ENCODE results near the gene SAXO1. TPM values are rescaled to one million over a fixed set of nuclear protein-coding genes. Genes with fewer than 3 reads are reported as not detected.
"Not testable (repeated sequence)": the region's sequence is repeated elsewhere in the genome, so short reads cannot be mapped to it uniquely, and the experiment has no call there.

The SAXO1 gene
- total and polyA plus RNA-seq, 10 donors: 0.02 to 0.89 (median 0.25) TPM; not detected in 4

- H3K27me3 ChIP-seq (replicated peaks in 1 of 7): no peaks in the 10 kb centered on the region
- no peak for DNase-seq
- intact Hi-C loops (cut with DNase I; ENCODE audit: low total_unique reads): no loop called here
- no peaks in the 10 kb centered on the region for H3K4me1 ChIP-seq
- TF ChIP-seq POLR2AphosphoS5 (IDR thresholded peaks at IDR 0.05) (no peak), CTCF (IDR thresholded peaks at IDR 0.05 in 8 of 11, conservative IDR thresholded peaks at IDR 0.05 in 3 of 11) (no peak), POLR2A (IDR thresholded peaks at IDR 0.05) (no peak)
- WGBS, 5 donors: 48 to 65% (median 61%) methylated on average over 7 of the region's 7 CpGs
- H3K4me3 ChIP-seq: no peak overlapping the region
- H3K36me3 ChIP-seq: no peaks in the 10 kb centered on the region
- peaks cover 0 to 17% (median 11%) of the 10 kb centered on the region in 8 donors for H3K9me3 ChIP-seq
- H3K27ac ChIP-seq: no peak overlapping the region
Measured at GRCh38 chr9:18936094-18936871, 96.7 kb downstream of the SAXO1 start.

GRCh38 chr9:18935541-18935940 lies 97.5 kb downstream of the SAXO1 start:
- Histone ChIP-seq H3K27ac (no peak overlapping the region), H3K27me3 (replicated peaks in 1 of 7) (no peaks in the 10 kb centered on the region), H3K36me3 (no peaks in the 10 kb centered on the region), H3K4me1 (no peaks in the 10 kb centered on the region), H3K4me3 (no peak overlapping the region), H3K9me3 (peaks cover 0 to 17% (median 11%) of the 10 kb centered on the region in 8 donors)
- intact Hi-C loops (cut with DNase I; ENCODE audit: low total_unique reads): no loop called here
- TF ChIP-seq POLR2AphosphoS5 (IDR thresholded peaks at IDR 0.05) (no peak), CTCF (IDR thresholded peaks at IDR 0.05 in 8 of 11, conservative IDR thresholded peaks at IDR 0.05 in 3 of 11) (no peak), POLR2A (IDR thresholded peaks at IDR 0.05) (no peak)
- DNase-seq: no peak
- 74 to 94% (median 78%) methylated on average over 2 of the region's 2 CpGs for WGBS, 5 donors

- DNase-seq; intact Hi-C loops (cut with DNase I; ENCODE audit: low total_unique reads): not testable (repeated sequence)
- WGBS, 5 donors: 85 to 89% (median 88%) methylated on average over 13 of the region's 13 CpGs
Measured at GRCh38 chr9:18930611-18931010, 102.4 kb downstream of the SAXO1 start.

GRCh38 chr9:18928711-18929110 lies 104.3 kb downstream of the SAXO1 start:
- intact Hi-C loops (cut with DNase I; ENCODE audit: low total_unique reads): no loop called here
- DNase-seq: no peak
- Histone ChIP-seq H3K9me3 (no peaks in the 10 kb centered on the region), H3K36me3 (no peaks in the 10 kb centered on the region), H3K27ac (no peak overlapping the region), H3K4me3 (no peak overlapping the region), H3K4me1 (no peaks in the 10 kb centered on the region), H3K27me3 (replicated peaks in 1 of 7) (no peaks in the 10 kb centered on the region)
- WGBS, 5 donors: 83 to 90% (median 87%) methylated on average over 4 to 7 of the region's 7 CpGs
- TF ChIP-seq POLR2A (IDR thresholded peaks at IDR 0.05) (no peak), POLR2AphosphoS5 (IDR thresholded peaks at IDR 0.05) (no peak), CTCF (IDR thresholded peaks at IDR 0.05 in 8 of 11, conservative IDR thresholded peaks at IDR 0.05 in 3 of 11) (no peak)

More at GRCh38 chr9:18930611-18931010, 102.4 kb downstream of the SAXO1 start:
- H3K9me3 ChIP-seq: peaks cover 0 to 17% (median 11%) of the 10 kb centered on the region in 8 donors
- H3K36me3 ChIP-seq; H3K27ac ChIP-seq; H3K4me1 ChIP-seq; H3K4me3 ChIP-seq; H3K27me3 ChIP-seq (replicated peaks in 1 of 7): not testable (repeated sequence)
